Naive B cell (primary cell): ENCODE results near the gene MAPK8IP3. TPM values are rescaled to one million over a fixed set of nuclear protein-coding genes. Genes with fewer than 3 reads are reported as not detected.

Source experiments
- ATAC-seq, 2 donors: fragments of 150-1000 bp; cut with Tn5 transposase; 2 replicates each; pipeline ENCODE4 v1.10.0; 2021; ENCODE audit warnings: low read depth in 2 of 2, mild to moderate bottlenecking in 2 of 2, moderate library complexity in 2 of 2
- DNase-seq: peaks from one replicate; pipeline ENCODE4 v3.0.0; 2022
- H3K27ac Mint-ChIP-seq, 6 donors: one replicate each; pipeline ENCODE4 v1.8.0; 2020 to 2022; ENCODE audit warnings: mild to moderate bottlenecking in 6 of 6, mixed read lengths in 6 of 6, moderate library complexity in 5 of 6, inconsistent platforms in 2 of 6
- H3K27me3 Mint-ChIP-seq, 3 donors: one replicate each; pipeline ENCODE4 v1.8.0; 2021 to 2022; ENCODE audit warnings: mixed read lengths in 3 of 3, mild to moderate bottlenecking in 1 of 3
- H3K36me3 Mint-ChIP-seq, 2 donors: one replicate each; pipeline ENCODE4 v1.8.0; 2020 to 2022; ENCODE audit warnings: mixed read lengths in 2 of 2, inconsistent platforms in 1 of 2, mild to moderate bottlenecking in 1 of 2
- H3K4me1 Mint-ChIP-seq, 3 donors: one replicate each; pipeline ENCODE4 v1.8.0; 2020 to 2022; ENCODE audit warnings: mixed read lengths in 3 of 3, inconsistent platforms in 1 of 3, mild to moderate bottlenecking in 1 of 3, moderate library complexity in 1 of 3
- H3K4me3 Mint-ChIP-seq, 8 donors: one replicate each; pipeline ENCODE4 v1.8.0; 2020 to 2022; ENCODE audit warnings: mild to moderate bottlenecking in 8 of 8, mixed read lengths in 8 of 8, moderate library complexity in 8 of 8, inconsistent platforms in 2 of 8
- H3K9me3 Mint-ChIP-seq, 7 donors: one replicate each; pipeline ENCODE4 v1.8.0; 2020 to 2022; ENCODE audit warnings: mixed read lengths in 7 of 7, mild to moderate bottlenecking in 5 of 7, inconsistent platforms in 2 of 7, moderate library complexity in 1 of 7
- polyA plus RNA-seq, 6 donors: library from polyadenylated mRNA; unstranded; fragments of 300-500 nt; fragmentation: Illumina TruSeq; gene quantifications; one replicate each; pipeline ENCODE4 v1.2.3, GENCODE V29; 2021; ENCODE audit warnings: low read depth in 6 of 6

Gene MAPK8IP3
- polyA plus RNA-seq, 6 donors from 2014 or later, result 1.2 to 10.1 (median 2.2) TPM

DNA sequence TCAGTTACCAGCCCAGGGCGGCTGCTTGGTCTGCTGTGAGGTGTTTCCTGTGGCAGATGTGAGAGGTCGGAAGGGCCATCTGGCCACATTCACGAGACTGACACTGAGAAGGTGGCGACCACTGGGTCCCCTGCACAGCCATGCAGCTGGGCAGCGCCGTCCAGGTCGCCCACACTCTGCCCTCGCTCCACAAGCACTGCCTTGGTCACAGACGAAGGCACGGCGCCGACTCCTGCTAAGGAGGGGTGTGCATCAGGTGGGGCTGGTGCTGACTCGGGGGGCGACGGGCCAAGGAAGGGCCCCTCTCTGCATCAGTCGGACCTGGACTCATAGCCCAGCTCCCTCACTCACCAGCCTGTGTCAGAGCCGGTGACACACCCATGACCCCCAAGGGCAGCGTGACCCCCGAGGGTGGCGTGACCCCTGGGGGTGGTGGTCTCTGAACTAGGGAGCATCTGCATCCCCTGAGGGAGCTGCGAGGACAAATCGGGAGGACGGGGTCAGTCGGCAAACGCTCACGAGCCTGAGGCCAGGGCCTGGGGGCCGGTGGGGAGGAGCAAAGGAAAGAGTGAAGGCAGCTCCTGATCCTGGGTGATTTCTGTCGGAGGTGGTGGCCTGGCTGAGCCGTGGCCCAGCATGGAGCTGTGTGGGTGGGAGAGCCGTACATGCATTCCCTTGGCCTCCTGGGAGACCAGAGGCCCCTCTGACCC, 34.9 kb downstream of the MAPK8IP3 start:
- Mint-ChIP-seq H3K9me3 (no peaks in the 10 kb centered on the region), H3K27ac (peak overlapping the region in 1 of 6 donors; percentile 90), H3K4me1 (peaks cover 0 to 11% (median 0%) of the 10 kb centered on the region in 3 donors), H3K27me3 (no peaks in the 10 kb centered on the region), H3K36me3 (peaks cover 5 to 8% of the 10 kb centered on the region in 2 donors), H3K4me3 (no peak overlapping the region)
- ATAC-seq (no peak), DNase-seq (no peak)

DNA sequence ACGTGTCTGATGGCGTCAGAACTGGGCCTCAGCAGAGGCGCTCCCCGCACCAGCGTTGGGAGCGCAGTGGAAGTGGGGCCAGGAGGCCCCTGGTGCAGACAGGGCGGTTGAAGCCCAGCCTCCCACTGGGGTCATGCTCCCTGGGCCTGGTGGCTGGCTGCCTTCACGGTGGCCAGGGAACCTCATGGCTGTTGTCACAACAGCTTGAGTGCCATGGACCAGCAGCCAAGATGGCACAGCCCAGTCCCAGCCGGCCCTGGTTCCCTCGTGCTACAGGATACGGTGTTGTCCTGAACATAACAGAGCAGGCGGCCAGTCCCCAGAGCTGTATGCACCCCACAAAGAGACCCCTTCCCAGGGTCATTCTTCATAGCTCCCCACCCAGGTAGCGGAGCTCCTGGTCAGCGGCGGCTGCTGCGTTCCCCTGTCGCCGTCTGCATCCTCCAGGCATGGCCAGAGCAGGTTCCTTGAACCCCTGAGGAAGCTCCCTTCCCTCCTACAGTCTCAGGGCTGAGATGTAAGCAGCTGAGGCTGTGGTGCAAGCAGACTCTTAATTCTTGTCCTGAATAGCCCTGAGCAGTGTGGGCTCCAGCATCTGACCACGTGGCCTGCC, 35.7 kb downstream of the MAPK8IP3 start:
- H3K4me3 Mint-ChIP-seq, result no peak overlapping the region
- ATAC-seq (no peak), DNase-seq (no peak)
- peak overlapping the region in 1 of 6 donors; percentile 60 for H3K27ac Mint-ChIP-seq
- peaks cover 0 to 11% (median 0%) of the 10 kb centered on the region in 3 donors for H3K4me1 Mint-ChIP-seq
- peaks cover 5 to 8% of the 10 kb centered on the region in 2 donors for H3K36me3 Mint-ChIP-seq
- no peaks in the 10 kb centered on the region for H3K27me3 Mint-ChIP-seq
- no peaks in the 10 kb centered on the region for H3K9me3 Mint-ChIP-seq

DNA sequence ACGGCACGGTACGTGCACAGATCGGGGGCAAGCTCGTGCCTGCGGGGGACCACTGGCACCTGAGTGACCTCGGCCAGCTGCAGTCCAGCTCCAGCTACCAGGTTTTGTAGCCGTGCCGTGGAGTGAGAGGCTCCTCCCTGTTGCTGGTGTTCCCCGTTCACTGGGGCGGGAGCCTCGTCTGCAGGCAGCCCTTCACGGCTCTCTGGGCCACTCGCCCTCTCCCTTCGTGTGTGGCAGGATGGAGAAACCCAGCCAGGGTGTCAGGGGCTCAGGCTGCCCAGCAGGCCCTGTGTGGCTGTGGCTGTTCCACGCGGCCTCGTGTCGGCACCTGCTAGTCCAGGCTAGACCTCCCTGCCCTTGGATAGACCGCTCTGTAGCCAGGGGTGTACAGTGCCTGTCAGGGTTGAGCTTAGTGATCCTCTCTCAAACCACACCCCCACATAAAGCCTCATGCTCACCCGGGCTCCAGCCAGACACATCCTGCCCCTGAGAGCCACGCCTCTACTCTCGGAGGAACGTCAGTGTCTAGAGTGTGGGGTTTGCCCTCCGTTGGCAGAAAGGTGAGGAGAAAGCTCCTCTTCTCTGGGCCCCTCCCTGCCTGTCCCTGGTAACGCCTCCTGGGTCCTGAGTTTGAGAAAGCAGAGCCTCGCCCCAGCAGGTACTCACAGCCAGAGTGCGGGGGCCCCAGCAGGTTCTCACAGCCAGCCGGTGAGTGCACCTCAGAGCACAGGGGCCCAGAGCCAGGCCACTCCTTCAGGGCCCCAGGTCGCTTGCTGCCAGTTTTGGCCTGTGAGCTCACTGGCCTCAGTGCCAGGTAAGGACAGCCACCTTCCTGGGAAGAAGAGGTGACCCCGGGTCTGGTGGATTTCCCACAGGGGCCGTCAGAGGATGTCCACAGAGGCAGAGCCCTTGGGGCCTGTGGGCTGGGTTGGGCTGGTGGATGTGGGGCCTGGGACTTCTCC, 37.7 kb downstream of the MAPK8IP3 start:
- H3K4me1 Mint-ChIP-seq, result peaks cover 0 to 11% (median 0%) of the 10 kb centered on the region in 3 donors
- no peak overlapping the region for H3K4me3 Mint-ChIP-seq
- ATAC-seq, result no peak
- DNase-seq, result no peak
- no peaks in the 10 kb centered on the region for H3K9me3 Mint-ChIP-seq
- H3K27ac Mint-ChIP-seq, result peak overlapping the region in 1 of 6 donors; percentile 47
- no peaks in the 10 kb centered on the region for H3K27me3 Mint-ChIP-seq
- peaks cover 5 to 8% of the 10 kb centered on the region in 2 donors for H3K36me3 Mint-ChIP-seq

DNA sequence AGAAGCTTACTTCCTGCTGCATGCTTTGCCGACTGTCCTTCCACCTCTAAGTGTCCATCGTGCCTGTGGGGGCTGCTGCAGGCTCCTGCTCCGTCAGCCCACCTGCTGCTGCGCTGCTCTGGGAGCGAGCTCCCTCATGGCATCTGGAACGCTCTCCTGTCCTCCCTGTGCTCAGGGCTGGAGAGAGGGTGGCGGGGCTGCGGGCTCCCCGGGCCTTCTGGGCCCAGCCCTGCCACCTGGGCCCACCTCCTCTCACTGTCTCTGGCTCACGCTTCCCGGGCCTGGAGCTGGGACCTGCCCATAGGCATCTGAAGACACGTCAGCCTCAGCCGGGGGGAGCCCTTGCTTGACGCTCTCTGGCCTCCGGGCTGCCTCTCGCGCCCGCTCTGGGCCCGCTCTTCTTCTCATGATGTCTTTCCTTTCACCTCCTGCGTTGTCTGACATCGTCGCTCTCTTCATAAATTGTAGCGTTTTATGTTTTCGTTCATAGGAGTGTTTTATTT, 38.4 kb downstream of the MAPK8IP3 start:
- no peaks in the 10 kb centered on the region for H3K9me3 Mint-ChIP-seq
- DNase-seq (no peak), ATAC-seq (no peak)
- peaks cover 5 to 8% of the 10 kb centered on the region in 2 donors for H3K36me3 Mint-ChIP-seq
- H3K27me3 Mint-ChIP-seq, result no peaks in the 10 kb centered on the region
- H3K4me3 Mint-ChIP-seq, result no peak overlapping the region
- peak overlapping the region in 1 of 6 donors; percentile 47 for H3K27ac Mint-ChIP-seq
- peaks cover 0 to 11% (median 0%) of the 10 kb centered on the region in 3 donors for H3K4me1 Mint-ChIP-seq

DNA sequence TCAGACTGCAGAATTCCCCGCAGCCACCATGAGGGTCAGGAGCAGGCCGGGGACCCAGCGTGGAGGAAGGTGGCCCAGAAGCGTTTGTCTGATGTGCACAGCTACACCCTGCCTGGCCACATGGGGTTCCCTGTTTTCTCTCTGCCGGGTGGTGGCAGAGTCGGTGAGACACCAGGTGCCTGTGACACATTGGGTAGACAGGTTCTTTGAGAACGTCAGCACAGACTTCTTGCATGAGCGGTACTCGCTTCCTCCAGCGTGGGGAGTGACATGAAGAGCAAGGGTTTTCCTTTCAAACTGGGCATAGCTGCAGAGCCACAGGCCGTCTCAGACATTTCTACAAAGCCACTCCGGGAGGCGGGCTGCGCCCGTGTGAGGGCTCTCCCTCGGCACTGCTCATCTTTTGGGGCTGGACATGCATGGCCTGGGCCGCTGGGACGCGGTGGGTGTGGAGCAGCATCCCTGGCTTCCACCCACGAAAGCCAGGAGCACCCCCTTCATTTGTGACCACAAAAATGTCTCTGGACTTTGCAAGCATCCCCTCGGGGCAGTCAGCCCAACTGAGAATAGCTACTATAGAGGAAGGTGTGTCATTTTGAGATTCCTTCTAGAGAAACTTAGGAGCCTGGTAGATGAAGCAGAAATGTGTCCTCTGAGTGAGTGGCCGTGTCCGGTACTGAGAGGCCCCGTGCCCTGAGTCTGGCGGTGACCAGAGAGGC, 39.3 kb downstream of the MAPK8IP3 start:
- Mint-ChIP-seq H3K36me3 (peaks cover 5 to 8% of the 10 kb centered on the region in 2 donors), H3K27me3 (no peaks in the 10 kb centered on the region), H3K4me3 (peak overlapping the region in 1 of 8 donors; percentile 62), H3K4me1 (peaks cover 0 to 11% (median 0%) of the 10 kb centered on the region in 3 donors), H3K9me3 (no peaks in the 10 kb centered on the region), H3K27ac (peak overlapping the region in 4 of 6 donors; percentile 20 to 93 (median 50))
- ATAC-seq (no peak), DNase-seq (no peak)

DNA sequence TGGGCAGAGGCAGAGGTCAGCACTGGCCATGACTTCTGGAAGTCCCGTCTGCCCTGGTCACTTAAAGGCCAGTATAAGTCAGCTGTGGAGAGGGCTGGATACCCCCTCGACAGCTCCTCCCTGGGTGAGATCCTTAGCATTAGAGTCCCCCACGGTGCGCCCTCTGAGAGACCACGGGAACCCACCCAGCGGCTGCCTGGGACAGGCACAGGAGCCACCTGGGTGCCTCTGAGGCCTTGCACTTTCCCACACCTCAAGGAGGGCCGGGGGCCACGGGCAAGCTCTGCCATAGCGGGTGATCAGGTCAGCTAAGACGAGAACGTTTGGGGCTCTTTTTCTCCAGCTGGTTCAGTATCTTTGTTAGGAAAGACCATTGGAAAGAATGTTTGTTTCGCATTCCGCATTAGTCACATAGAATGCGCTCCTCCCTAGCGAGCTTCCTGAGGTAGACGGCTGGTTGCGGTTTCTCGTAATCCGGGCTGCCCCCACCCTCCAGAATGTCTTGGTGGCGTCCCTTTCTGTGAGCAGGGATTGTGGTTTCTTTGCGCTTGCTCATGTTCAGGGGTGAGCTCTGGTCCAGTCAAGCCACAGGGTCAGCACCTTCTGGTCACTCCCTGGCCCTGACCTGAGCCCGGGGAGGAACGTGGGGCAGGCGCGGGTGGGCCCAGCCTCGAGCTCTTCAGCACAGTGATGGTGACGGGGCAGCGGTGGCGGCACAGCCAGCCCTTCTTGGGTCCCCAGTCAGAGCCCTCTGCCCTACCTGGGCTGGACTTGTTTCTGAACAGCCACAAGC, 40.1 kb downstream of the MAPK8IP3 start:
- no peak for ATAC-seq
- no peaks in the 10 kb centered on the region for H3K27me3 Mint-ChIP-seq

DNA sequence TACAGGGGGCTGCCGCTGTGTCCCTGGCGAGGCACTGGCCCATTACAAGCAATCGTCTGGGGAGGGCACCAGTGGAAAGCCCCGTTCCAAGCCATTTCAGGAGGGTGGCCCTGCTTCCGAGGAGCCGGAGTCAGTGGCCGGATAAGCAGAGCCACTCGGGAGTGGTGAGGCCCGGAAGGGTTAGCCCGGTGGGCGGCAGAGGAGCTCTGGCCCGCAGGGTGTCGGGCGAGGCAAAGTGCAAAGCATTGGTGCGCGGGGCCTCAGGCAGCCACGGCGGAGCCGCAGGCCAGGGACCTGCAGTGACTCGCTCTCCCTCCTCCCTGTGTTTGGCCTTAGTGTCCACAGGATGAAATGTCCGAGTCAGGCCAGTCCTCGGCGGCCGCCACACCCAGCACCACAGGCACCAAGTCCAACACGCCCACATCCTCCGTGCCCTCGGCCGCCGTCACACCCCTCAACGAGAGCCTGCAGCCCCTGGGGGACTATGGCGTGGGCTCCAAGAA, 40.7 kb downstream of the MAPK8IP3 start:
- Mint-ChIP-seq H3K4me3 (no peak overlapping the region), H3K27ac (peak overlapping the region in 1 of 6 donors; percentile 26), H3K36me3 (peaks cover 5 to 8% of the 10 kb centered on the region in 2 donors), H3K9me3 (no peaks in the 10 kb centered on the region), H3K4me1 (peaks cover 0 to 7% (median 0%) of the 10 kb centered on the region in 3 donors), H3K27me3 (no peaks in the 10 kb centered on the region)
- no peak for DNase-seq
- no peak for ATAC-seq

More for the DNA sequence above, 40.1 kb downstream of the MAPK8IP3 start:
- H3K4me1 Mint-ChIP-seq, result peaks cover 0 to 8% (median 0%) of the 10 kb centered on the region in 3 donors
- H3K9me3 Mint-ChIP-seq, result no peaks in the 10 kb centered on the region
- no peak overlapping the region for H3K4me3 Mint-ChIP-seq
- no peak for DNase-seq
- H3K36me3 Mint-ChIP-seq, result peaks cover 5 to 8% of the 10 kb centered on the region in 2 donors
- H3K27ac Mint-ChIP-seq, result no peak overlapping the region

DNA sequence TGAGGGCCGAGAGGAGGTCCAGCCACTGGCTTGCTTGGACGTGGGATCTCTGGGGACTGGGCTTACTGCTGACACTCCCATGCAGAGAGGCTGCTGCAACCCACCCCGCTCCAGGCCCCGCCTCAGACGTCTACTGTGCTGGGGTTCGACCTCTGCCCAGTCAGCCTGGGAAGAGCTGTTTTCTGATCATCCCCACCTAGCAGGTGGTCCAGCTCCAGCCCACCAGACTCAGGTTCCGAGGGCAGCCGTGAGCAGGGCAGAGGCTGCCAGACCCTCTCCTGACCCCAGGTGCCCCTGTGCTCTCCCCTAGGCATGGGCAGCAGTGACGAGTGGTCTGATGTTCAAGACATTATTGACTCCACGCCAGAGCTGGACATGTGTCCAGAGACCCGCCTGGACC, 41.9 kb downstream of the MAPK8IP3 start:
- ATAC-seq (no peak), DNase-seq (no peak)
- H3K36me3 Mint-ChIP-seq, result peaks cover 5 to 8% of the 10 kb centered on the region in 2 donors
- no peak overlapping the region for H3K4me3 Mint-ChIP-seq
- peaks cover 0 to 7% (median 0%) of the 10 kb centered on the region in 3 donors for H3K4me1 Mint-ChIP-seq
- no peaks in the 10 kb centered on the region for H3K9me3 Mint-ChIP-seq
- no peaks in the 10 kb centered on the region for H3K27me3 Mint-ChIP-seq
- no peak overlapping the region for H3K27ac Mint-ChIP-seq

DNA sequence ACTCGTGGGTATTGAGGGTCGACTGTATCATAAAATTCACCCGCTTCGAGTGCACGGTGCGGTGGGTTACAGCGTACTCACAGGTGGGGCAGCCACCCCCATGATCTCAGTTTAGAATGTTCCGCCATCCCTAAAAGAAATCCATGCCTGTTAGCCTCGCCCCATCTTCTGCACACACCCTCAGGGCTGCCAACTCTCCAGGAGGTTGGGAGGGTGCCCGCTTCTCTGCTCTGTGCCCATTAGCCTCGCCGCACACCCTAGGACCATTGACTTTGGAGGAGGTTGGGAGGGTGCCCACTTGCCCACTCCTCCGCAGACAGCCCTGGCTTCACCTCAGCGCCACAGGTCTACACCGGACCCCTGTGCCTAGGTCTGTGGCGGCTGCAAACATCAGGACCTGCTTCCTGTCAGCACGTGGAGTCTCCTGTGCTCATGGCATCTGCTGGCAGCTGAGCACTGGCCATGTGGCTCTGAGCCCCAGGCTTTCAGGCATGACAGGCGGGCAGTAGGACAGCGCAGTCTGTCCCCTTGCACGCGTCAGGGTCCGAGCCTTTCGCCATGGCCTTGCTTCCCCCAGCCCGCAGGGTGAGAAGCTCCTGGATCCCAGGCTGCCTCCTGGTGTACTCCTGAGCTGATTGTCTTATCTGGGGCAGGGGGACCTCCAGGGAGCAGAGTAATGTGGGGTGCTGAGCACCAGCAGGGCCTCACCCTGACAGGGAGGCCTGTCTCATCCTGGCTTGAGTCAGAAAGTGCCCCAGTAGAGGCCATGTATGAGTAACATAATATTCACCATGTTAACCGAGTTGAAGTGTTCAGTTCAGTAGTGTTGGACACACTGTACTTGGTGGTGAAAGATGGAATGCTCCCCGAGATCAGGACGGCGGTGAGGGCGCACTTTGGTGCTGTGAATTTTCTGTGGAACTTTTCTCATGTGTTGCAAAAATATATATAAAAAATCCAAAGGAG, 43.4 kb downstream of the MAPK8IP3 start:
- Mint-ChIP-seq H3K36me3 (peaks cover 5 to 6% of the 10 kb centered on the region in 2 donors), H3K4me3 (no peak overlapping the region), H3K27me3 (no peaks in the 10 kb centered on the region), H3K27ac (peak overlapping the region in 1 of 6 donors; percentile 38), H3K4me1 (peaks cover 0 to 6% (median 0%) of the 10 kb centered on the region in 3 donors), H3K9me3 (no peaks in the 10 kb centered on the region)
- no peak for DNase-seq
- no peak for ATAC-seq

DNA sequence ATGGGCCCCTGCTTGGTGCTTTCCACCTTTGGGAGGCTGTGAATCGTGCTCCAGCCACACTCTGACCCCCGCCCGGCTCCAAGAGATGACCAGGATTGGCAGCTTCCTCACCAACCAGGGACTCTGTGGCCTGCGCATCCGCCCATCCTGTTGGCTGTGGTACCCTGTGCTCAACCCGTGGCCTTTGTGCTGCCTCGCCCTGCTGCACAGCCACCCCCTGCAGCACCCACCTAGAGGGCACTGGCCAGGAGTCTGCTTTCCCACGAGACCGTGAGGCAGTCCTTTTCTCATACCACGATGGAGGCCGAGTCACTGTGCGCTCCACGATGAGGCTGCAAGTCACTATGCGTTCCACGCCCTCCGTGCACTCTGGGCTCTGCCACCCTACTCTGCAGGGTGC, 46.0 kb downstream of the MAPK8IP3 start:
- Mint-ChIP-seq H3K4me3 (no peak overlapping the region), H3K4me1 (no peaks in the 10 kb centered on the region), H3K27ac (no peak overlapping the region), H3K36me3 (no peaks in the 10 kb centered on the region), H3K9me3 (no peaks in the 10 kb centered on the region), H3K27me3 (no peaks in the 10 kb centered on the region)
- ATAC-seq (no peak), DNase-seq (no peak)

DNA sequence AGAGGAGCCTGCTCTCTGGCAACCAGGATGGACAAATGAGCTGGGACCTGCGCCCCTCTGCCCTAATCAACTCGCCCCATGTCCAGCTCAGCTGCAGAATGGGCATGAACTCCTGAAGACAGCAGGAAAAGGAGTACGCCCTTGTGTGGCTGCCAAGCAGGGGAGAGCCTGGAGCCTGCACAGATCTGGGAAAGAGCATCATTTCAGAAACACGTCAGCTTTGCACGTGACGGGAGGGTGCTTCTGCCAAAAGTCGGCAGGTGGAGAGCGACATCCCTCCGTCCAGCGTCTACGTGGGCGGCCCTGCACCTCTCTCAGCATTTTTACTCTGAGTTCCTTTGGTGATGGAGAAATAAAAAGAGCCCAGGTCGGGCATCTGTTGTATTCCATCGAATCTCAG, 46.9 kb downstream of the MAPK8IP3 start:
- no peak overlapping the region for H3K4me3 Mint-ChIP-seq
- no peaks in the 10 kb centered on the region for H3K27me3 Mint-ChIP-seq
- DNase-seq, result no peak
- H3K36me3 Mint-ChIP-seq, result no peaks in the 10 kb centered on the region
- no peak for ATAC-seq
- H3K27ac Mint-ChIP-seq, result no peak overlapping the region
- no peaks in the 10 kb centered on the region for H3K9me3 Mint-ChIP-seq
- H3K4me1 Mint-ChIP-seq, result no peaks in the 10 kb centered on the region
